GM18519 (cell line): ENCODE measurements around the gene SENP3.
A peak's percentile ranks its signal among the peaks of the same experiment; 100 is the strongest.

Experiments
- ATAC-seq: cut with Tn5 transposase; IDR thresholded peaks from one replicate; pipeline ENCODE4 v1.9.1; 2021; ENCODE audit warnings: mild to moderate bottlenecking, moderate library complexity; ENCODE audit not compliant: unreplicated experiment, low FRiP score

The SENP3 gene

DNA sequence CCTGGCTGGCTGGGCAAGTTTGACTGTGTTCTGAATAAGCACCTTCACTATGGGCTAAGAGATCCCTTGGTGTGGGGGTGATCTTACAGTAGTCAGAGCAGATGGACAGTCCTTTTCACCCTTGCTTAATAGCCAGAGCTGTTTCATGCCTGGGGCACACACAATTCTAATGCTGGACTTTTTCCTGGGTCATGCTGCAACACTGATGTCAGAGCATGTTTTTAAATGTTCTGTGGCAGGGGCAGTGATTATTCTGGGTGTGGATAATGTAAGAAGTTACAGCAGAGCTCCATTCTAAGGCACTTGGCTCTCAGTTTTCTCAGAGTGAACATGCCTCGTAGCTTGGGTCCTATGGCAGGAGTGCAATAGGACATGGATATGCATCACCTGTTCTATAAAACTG, 13.8 kb downstream of the SENP3 start:
- ATAC-seq = no peak

DNA sequence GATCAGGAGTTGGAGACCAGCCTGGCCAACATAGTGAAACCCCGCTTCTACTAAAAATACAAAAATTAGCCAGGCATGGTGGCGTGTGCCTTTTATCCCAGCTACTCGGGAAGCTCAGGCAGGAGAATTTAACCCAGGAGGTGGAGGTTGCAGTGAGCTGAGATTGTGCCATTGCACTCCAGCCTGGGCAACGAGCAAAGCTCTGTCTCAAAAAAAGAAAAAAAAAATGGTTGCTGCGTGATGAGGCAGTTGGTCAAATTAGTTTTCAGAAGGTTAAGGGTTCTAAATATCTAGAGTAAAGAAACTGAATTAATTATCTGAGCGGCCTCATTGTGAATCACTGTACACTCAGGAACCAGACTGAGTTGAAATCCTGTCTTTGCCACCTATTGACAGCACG, 14.2 kb downstream of the SENP3 start:
- ATAC-seq = no peak

DNA sequence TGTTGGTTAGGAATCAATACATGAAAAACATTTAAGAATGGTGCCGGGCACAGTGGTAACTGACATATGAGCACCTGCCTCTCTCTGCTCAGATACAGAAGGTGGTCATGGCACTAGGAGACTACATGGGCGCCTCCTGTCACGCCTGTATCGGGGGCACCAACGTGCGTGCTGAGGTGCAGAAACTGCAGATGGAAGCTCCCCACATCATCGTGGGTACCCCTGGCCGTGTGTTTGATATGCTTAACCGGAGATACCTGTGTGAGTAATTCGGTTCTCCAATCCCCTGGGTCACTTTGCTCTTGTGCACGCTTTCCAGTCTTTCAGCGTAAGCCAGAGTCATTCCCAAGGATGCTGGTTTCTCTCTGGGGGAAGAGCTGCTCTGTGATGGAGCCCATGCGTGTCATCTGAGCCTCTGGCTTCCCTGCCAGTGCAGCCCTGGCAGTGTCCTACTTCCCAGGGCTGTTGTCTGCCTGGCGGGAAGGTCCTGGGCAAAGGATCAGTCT, 14.8 kb downstream of the SENP3 start:
- ATAC-seq = no peak

DNA sequence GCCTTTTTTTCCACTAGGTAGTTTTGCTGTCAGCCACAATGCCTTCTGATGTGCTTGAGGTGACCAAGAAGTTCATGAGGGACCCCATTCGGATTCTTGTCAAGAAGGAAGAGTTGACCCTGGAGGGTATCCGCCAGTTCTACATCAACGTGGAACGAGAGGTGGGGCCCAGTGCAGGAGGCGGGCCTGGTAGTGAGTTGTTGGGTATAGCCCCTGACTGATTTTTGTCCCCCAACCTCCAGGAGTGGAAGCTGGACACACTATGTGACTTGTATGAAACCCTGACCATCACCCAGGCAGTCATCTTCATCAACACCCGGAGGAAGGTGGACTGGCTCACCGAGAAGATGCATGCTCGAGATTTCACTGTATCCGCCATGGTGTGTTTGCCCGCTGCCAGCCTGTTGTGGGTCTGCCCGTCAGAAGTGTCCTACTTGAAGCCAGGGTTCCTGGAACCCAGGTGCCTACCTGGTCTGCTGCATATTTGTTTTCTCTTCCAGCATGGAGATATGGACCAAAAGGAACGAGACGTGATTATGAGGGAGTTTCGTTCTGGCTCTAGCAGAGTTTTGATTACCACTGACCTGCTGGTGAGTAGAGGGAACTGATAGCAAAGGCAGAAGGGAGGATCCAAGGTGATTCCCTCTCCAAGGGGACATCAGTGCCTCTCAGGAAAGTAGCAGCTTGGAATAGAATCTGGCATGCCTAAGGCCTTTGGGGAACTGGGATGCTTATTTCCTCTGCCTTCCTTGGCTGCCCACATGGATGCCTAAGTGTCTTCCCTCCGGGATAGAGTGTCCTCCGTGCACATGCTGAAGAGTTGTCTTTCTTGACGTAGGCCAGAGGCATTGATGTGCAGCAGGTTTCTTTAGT, 15.8 kb downstream of the SENP3 start:
- ATAC-seq = no peak

DNA sequence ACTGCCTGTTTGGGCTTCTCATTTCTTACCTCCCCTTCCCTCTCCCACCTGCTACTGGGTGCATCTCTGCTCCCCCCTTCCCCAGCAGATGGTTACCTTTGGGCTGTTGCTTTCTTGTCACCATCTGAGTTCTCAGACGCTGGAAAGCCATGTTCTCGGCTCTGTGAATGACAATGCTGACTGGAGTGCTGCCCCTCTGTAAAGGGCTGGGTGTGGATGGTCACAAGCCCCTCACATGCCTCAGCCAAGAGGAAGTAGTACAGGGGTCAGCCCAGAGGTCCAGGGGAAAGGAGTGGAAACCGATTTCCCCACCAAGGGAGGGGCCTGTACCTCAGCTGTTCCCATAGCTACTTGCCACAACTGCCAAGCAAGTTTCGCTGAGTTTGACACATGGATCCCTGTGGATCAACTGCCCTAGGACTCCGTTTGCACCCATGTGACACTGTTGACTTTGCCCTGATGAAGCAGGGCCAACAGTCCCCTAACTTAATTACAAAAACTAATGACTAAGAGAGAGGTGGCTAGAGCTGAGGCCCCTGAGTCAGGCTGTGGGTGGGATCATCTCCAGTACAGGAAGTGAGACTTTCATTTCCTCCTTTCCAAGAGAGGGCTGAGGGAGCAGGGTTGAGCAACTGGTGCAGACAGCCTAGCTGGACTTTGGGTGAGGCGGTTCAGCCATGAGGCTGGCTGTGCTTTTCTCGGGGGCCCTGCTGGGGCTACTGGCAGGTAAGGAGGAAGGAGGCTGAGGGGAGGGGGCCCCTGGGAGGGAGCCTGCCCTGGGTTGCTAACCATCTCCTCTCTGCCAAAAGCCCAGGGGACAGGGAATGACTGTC, 17.5 kb downstream of the SENP3 start, which contains the start of gene CD68:
CD68 (plus strand) TSS at position 638 of the 833 bp plus-strand sequence; CDS start at position 678, 40 bp downstream.
- no peak for ATAC-seq

DNA sequence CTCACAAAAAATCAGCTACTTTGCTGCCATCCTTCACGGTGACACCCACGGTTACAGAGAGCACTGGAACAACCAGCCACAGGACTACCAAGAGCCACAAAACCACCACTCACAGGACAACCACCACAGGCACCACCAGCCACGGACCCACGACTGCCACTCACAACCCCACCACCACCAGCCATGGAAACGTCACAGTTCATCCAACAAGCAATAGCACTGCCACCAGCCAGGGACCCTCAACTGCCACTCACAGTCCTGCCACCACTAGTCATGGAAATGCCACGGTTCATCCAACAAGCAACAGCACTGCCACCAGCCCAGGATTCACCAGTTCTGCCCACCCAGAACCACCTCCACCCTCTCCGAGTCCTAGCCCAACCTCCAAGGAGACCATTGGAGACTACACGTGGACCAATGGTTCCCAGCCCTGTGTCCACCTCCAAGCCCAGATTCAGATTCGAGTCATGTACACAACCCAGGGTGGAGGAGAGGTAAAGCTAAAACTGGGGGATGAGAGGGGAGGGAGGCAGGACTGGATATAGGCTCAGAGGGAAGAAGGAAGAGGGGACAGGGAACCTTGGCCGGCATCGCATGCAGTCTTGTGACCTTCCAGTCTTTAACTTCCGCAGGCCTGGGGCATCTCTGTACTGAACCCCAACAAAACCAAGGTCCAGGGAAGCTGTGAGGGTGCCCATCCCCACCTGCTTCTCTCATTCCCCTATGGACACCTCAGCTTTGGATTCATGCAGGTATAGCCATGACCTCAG, 18.3 kb downstream of the SENP3 start:
- ATAC-seq = no peak

DNA sequence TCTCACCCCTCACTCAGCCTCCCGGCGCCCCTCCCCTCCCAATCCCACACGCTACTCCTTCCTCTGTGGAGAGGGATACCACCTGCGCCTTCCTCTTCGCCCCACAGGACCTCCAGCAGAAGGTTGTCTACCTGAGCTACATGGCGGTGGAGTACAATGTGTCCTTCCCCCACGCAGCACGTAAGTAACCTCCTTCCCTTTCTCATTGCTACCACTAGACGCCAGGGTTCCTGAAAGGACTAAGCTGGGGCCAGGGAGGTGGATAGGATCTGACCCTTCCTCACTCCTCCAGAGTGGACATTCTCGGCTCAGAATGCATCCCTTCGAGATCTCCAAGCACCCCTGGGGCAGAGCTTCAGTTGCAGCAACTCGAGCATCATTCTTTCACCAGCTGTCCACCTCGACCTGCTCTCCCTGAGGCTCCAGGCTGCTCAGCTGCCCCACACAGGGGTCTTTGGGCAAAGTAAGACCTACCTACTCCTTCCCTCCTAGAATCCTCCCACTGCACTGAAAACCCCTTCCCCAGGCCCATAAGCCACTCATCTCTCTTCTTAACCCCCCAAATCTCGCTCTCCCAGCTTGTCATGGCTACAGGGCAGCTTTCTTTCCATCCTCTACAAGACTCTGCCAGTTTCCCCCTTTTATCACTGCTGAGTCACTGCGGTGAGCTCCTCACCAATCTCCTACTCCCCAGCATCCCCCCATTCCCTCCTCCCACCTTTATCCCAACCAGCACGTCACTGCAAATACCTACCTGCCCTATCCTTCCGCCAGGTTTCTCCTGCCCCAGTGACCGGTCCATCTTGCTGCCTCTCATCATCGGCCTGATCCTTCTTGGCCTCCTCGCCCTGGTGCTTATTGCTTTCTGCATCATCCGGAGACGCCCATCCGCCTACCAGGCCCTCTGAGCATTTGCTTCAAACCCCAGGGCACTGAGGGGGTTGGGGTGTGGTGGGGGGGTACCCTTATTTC, 19.2 kb downstream of the SENP3 start:
- ATAC-seq = no peak

DNA sequence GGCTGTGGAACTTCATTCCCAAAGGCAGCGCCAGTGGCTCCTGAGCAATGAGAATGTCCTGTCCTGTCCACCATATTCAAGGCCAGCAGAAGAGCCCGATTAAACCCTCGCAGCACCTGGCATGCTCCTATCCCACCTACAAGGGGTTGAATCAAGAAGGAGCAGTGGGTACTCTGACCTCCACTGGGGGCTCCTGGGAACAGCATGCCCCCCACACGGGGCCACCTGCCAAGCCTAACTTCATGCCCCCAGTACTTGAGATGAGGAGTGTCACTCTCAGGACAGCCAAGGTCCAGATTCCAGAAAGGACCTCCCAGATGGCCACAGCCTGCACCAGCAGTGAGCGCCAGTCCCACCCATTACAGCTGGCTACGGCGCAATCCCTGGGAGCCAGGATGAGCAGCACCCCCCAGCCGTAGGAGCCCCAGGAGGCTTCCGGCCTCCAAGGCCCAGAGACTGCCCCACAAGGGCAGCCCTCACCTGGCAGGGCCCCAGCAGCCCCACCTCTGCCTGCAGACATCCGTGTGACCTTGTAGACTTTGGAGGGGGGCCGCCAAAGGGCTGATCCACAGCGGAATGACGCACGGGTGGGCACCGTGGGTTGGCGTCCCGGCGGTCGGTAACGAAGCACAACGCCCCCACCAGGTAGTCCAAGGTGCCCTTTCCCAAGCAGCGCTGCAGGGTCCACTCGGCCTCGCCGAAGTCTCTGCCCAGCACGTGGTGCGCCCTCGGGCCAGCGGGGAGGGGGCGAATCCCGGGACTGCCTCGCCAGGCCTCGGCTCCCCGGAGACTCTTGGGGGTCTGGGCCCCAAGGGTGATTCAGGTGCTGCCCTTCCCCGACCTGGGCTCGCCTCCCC, 20.9 kb downstream of the SENP3 start:
- no peak for ATAC-seq

DNA sequence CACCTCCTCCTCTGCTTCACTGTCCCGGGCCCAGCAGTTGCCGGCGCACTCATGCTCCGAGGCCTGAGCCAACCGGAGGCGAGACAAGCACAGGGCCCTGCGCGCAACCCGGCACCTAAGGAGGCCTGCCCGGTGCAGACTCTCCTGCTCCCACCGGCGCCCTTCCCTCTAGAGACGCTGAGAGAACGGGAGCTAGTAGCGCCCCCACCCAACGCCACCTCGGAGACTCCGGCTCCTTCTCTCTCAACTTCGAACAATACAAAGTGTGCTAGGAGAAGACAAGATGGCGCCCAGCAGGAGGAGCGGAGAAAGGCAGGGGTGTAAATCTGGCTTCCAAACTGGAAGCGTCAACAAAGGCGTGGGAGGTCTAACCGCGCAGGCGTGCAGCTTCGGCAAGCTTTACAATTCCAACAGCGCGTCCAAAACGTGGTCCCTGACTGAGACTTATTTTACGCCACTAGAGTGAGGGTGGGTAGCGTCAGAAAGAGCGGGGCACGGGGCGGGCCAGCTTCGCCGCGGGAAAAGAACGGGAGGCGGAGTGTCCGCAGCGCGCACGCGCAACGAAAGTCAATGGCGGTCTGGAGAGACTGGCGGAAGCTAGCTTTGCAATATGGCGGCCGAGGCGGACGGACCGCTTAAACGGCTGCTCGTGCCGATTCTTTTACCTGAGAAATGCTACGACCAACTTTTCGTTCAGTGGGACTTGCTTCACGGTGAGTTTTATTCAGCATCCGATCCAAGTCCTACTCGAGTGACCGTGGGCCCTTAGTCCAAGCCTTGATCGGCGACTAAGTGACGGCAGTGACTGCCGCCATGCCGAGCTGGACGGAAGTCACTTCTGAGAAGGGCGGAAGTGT, 21.8 kb downstream of the SENP3 start, which contains the start of gene MPDU1:
MPDU1 (plus strand) TSS at position 600 of the 857 bp plus-strand sequence; CDS start at position 611, 11 bp downstream.
- ATAC-seq = peak; percentile 38

DNA sequence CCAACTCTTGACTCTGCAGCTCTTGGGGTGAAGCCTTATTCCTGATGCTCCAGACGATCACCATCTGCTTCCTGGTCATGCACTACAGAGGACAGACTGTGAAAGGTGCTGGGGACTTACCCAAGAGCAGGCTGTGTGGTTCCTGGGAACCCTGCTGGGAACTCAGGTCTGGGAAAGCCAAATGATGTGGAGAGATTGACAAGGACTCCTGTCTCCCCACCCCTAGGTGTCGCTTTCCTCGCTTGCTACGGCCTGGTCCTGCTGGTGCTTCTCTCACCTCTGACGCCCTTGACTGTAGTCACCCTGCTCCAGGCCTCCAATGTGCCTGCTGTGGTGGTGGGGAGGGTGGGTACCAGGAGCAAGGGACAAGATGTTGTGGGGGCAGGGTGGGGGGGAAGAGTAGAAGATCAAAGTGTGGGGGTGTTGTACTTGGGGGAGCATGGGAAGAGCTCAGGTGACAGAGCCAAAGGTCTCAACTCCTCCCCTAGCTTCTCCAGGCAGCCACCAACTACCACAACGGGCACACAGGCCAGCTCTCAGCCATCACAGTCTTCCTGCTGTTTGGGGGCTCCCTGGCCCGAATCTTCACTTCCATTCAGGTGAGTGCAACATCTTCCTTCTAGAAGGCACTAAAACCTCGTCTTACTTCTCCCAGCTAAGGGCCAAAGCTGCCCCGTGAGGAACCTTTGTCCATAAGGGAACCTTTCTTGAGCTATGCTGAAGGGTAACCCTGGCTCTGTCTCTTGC, 25.1 kb downstream of the SENP3 start:
- ATAC-seq = no peak

DNA sequence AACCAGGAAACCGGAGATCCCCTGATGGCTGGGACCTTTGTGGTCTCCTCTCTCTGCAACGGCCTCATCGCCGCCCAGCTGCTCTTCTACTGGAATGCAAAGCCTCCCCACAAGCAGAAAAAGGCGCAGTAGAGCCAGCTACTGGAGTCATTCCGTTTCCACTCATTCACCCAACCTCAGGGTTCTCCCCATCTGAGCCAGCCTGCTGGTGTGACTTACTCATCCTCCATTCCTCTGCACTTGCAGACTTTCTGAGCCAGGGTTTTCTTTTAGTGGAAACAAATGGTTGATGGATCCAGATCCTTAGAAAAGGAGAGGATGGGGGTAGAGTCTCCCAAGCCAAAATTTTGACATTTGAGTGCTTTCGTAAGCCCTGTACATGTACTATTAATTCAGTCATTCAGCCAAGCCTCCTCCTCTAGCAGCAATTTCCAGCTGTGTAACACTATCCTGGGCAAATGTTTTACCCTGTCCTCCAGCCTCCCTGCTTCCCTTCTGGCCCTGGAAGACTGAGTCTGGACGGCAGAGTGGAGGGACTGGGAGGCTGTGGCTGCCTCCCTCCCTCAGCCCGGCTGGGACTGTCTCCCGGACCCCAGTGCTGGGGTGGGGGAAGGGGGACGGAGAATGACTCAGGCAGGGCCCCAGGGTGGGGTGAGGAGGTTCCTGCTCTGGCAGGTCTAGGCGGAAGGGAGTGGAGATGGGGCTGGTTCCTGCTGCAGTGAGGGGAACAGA, 25.9 kb downstream of the SENP3 start:
- ATAC-seq = no peak

DNA sequence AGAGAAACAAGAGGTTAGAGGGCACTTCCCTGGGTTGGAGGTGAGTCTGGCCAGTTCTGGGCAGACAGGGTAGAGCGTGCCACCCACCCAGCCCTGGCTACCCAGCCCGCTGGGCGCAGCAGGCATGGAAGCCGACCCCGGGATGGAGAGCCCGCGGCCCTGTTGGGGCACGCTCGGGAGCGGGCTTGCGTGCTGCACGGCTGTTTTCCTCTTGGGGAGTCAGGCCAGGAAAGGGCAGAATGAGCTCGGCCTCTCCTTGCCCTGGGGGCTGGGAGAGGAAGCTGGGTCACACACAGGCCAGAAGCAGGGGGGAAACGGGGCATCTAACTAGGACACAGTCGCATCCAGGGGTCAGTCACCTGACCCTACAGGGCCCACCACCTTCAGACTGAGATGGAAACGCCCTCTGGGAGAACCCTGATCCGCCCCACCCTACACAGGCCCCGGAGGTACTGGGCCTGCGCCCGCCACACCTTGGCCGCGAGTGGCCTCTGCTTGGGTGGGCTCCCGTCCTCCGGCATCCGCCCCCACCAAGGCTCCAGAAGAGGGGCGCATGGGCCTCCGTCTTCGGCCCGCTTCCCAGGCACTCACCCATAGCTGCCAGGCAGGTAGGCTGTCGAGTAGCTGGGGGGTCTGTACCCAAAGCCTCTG, 27.0 kb downstream of the SENP3 start:
- no peak for ATAC-seq

DNA sequence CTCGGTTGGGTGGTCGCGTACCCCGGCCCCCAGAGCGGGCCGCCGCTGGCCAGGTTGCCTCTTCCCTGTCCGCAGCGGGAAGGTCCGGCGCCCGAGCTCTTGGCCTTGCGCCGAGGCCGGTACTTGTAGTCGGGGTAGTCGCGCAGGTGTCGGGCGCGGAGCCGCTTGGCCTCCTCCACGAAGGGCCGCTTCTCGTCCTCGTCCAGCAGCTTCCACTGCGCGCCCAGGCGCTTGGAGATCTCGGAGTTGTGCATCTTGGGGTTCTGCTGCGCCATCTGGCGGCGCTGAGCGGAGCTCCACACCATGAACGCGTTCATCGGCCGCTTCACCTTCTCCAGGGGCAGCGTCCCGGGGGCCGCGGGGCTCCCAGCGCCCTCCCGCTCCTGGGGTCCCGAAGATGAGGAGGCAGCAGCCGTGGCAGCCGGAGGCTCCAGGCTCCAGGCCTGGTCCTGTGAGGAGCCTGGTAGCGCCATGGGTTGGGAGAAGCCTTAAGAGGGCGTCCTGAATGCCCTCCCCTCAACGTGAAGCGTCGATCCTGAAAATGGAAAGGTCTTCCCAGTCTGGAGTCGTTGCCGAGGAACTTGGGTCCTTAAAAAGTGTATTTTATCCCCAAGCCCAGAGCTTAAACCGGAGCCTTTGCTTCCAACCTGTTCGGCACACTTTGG, 27.6 kb downstream of the SENP3 start:
- ATAC-seq = no peak

DNA sequence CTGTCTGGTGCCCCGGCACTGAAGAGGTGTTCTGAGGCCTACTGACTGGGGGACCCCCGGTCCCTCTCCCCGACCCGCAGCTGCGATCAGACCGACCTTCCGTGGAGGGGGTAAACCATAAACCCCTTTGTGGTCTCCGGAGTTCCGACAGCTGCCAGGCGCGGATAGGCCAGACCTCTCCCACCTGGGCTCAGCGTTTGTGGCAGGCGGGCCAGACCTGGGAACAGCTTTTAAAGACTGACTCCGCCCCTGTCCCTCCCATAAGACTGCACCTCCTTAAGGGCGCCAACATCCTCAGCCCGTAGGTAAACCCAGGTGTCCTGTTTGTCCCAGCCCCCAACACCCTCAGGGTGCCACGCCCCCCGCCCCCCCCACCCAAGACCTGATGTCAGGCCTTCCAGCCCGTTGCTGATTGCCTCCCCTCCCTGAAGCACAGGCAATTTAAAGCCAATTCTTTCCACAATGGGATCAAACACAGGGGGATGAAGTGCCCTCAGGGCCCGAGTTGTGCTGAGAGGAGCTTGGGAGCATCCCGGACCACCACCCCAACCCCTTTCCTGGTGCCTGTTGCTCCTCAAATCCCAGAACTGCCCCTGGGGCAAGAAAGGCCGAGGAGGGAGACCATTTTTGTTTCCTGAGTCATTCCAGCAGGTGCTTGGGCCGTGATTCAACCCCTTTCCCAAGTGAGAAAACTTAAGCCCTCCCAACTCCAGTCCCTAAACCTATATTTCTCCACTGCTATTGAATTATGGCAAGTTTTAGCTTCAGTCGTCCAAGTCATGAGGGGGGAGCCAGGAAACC, 28.4 kb downstream of the SENP3 start, which contains the start of gene SOX15:
SOX15 (minus strand) TSS at position 204 of the 801 bp plus-strand sequence. CDS start 418 bp downstream, outside the sequence.
- ATAC-seq = no peak
